Loucy (cell line): Measurements from ENCODE around the gene KIAA0930.

Source experiments
- H2AFZ ChIP-seq: fragments of 200-600 bp; sonication (generic); 2 replicates; pipeline ENCODE4 v1.6.0; 2016; ENCODE audit warnings: antibody characterized with exemption, mild to moderate bottlenecking, low read length, moderate library complexity
- H3F3A ChIP-seq: fragments of 200-600 bp; 2 replicates; pipeline ENCODE4 v1.6.0; 2016; ENCODE audit warnings: antibody characterized with exemption, low read depth, mild to moderate bottlenecking
- H3K27me3 ChIP-seq: fragments of 200-600 bp; sonication (generic); 2 replicates; pipeline ENCODE4 v1.6.1; 2014; ENCODE audit warnings: low read length, mild to moderate bottlenecking; ENCODE audit not compliant: insufficient read depth, poor library complexity, severe bottlenecking
- H3K36me3 ChIP-seq: fragments of 200-600 bp; sonication (generic); 2 replicates; pipeline ENCODE4 v1.6.1; 2016; ENCODE audit warnings: low read length; ENCODE audit not compliant: insufficient read depth
- H3K4me1 ChIP-seq: fragments of 200-600 bp; sonication (generic); 2 replicates; pipeline ENCODE4 v1.5.1; 2014; ENCODE audit warnings: low read length, mild to moderate bottlenecking; ENCODE audit not compliant: insufficient read depth, poor library complexity, severe bottlenecking
- H3K4me2 ChIP-seq: fragments of 200-600 bp; sonication (generic); 2 replicates; pipeline ENCODE4 v1.6.0; 2014; ENCODE audit warnings: antibody characterized with exemption, low read length, low read depth, mild to moderate bottlenecking; ENCODE audit not compliant: poor library complexity, severe bottlenecking
- H3K4me3 ChIP-seq: fragments of 200-600 bp; sonication (generic); 2 replicates; pipeline ENCODE4 v1.5.1; 2014; ENCODE audit warnings: low read length, mild to moderate bottlenecking, mixed read lengths; ENCODE audit not compliant: poor library complexity, severe bottlenecking
- H3K79me2 ChIP-seq: fragments of 200-600 bp; sonication (generic); 2 replicates; pipeline ENCODE4 v1.6.1; 2014; ENCODE audit warnings: low read length; ENCODE audit not compliant: insufficient read depth
- H3K9ac ChIP-seq: fragments of 200-600 bp; sonication (generic); 2 replicates; pipeline ENCODE4 v1.6.0; 2014; ENCODE audit warnings: mild to moderate bottlenecking, low read depth, low read length, moderate library complexity; ENCODE audit not compliant: poor library complexity, severe bottlenecking
- H3K9me2 ChIP-seq: fragments of 200-600 bp; sonication (generic); replicated peaks from 2 replicates; pipeline ENCODE4 v1.6.1; 2016; ENCODE audit warnings: low read depth, low read length, mixed read lengths
- H3K9me3 ChIP-seq: fragments of 200-600 bp; sonication (generic); 2 replicates; pipeline ENCODE4 v1.6.1; 2014; ENCODE audit warnings: mild to moderate bottlenecking, antibody characterized with exemption, low read length, low read depth; ENCODE audit not compliant: insufficient read depth
- H4K20me1 ChIP-seq: fragments of 200-600 bp; sonication (generic); 2 replicates; pipeline ENCODE4 v1.6.0; 2014; ENCODE audit warnings: antibody characterized with exemption, low read length, mild to moderate bottlenecking; ENCODE audit not compliant: insufficient read depth, poor library complexity, severe bottlenecking
- CTCF ChIP-seq: fragments of 200-600 bp; sonication (generic); conservative IDR thresholded peaks from 2 replicates; pipeline ENCODE4 v1.5.1; 2014; ENCODE audit warnings: mild to moderate bottlenecking, antibody characterized with exemption, low read length
- EZH2phosphoT487 ChIP-seq: fragments of 200-600 bp; IDR thresholded peaks from 2 replicates; pipeline ENCODE4 v1.6.1; 2018; ENCODE audit warnings: antibody characterized with exemption, mild to moderate bottlenecking, moderate library complexity, borderline replicate concordance

KIAA0930 gene

GRCh38 chr22:45244916-45245315, 4.2 kb upstream of the KIAA0930 start:
- Histone ChIP-seq H3K9me2 (no peaks in the 10 kb centered on the region), H3K9me3 (no peaks in the 10 kb centered on the region), H3F3A (no peaks in the 10 kb centered on the region), H3K9ac (no peak overlapping the region), H2AFZ (no peak overlapping the region), H3K79me2 (peaks cover 4% of the 10 kb centered on the region), H3K4me1 (peaks cover 11% of the 10 kb centered on the region), H3K36me3 (no peaks in the 10 kb centered on the region), H3K4me3 (no peak overlapping the region), H3K27me3 (no peaks in the 10 kb centered on the region), H4K20me1 (peaks cover 3% of the 10 kb centered on the region), H3K4me2 (no peak overlapping the region)
- TF ChIP-seq CTCF: no peak
- no peak for TF ChIP-seq EZH2phosphoT487

- H3K9me2 ChIP-seq: no peaks in the 10 kb centered on the region
- no peaks in the 10 kb centered on the region for H3K9me3 ChIP-seq
- no peaks in the 10 kb centered on the region for H3K27me3 ChIP-seq
- no peaks in the 10 kb centered on the region for H3F3A ChIP-seq
- no peak overlapping the region for H2AFZ ChIP-seq
- TF ChIP-seq EZH2phosphoT487 (no peak), CTCF (peak; percentile 28; the same call in 1 of the 2 replicates)
- peaks cover 18% of the 10 kb centered on the region for H3K4me1 ChIP-seq
- H3K4me3 ChIP-seq: no peak overlapping the region
- H3K79me2 ChIP-seq: peaks cover 6% of the 10 kb centered on the region
- H4K20me1 ChIP-seq: peaks cover 9% of the 10 kb centered on the region
- H3K36me3 ChIP-seq: no peaks in the 10 kb centered on the region
- H3K4me2 ChIP-seq: no peak overlapping the region
- no peak overlapping the region for H3K9ac ChIP-seq
These were observed 2.1 kb upstream of the KIAA0930 start for GRCh38 chr22:45242778-45243191.

DNA sequence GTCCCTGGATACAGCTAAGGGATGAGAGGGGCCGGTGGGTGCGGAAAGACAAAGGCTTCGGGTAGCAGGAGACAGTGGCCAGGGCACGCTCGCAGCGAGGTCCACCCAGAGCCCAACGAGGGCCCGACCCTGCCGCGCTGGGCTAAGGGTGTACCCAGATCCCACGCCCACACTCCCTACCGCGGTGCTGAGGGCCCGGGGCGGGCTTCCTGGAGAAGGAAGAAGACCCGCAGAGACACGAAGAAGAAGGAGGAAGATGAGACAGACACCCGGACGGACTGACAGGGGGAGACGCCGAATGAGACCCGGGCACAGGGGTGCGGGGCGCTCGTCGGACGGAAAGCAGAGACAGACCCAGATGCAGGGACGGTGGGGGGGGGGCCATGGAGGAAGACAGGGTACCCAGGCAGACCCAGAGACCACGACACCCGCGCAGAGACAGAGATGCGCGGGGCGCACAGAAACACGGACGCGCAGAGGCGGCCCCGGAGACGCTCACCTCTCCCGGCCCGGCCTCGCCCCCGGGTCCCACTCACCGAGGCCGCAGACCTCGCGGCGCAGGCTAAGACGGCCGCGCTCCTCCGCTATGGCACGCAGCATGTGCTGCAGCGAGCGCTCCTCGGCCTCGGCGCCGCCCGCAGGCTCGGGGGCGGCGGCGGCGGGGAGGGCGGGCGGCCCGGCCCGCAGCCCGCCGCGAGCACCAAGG, 437 bp downstream of the KIAA0930 start:
- TF ChIP-seq CTCF: no peak
- TF ChIP-seq EZH2phosphoT487: no peak
- Histone ChIP-seq H3K4me3 (peak overlapping the region; percentile 84), H3K27me3 (no peaks in the 10 kb centered on the region), H3K4me1 (peaks cover 18% of the 10 kb centered on the region), H3K9ac (peak overlapping the region; percentile 66), H3K9me3 (no peaks in the 10 kb centered on the region), H3K79me2 (peaks cover 6% of the 10 kb centered on the region), H3F3A (no peaks in the 10 kb centered on the region), H3K4me2 (peak overlapping the region; percentile 93), H4K20me1 (peaks cover 9% of the 10 kb centered on the region), H2AFZ (peak overlapping the region; percentile 86), H3K36me3 (no peaks in the 10 kb centered on the region), H3K9me2 (no peaks in the 10 kb centered on the region)
